ENCODE results near the gene COLEC11.
A peak's percentile ranks its signal among the peaks of the same experiment; 100 is the strongest.
"Not testable (repeated sequence)": the region's sequence is repeated elsewhere in the genome, so short reads cannot be mapped to it uniquely, and the experiment has no call there.

Gene COLEC11

GRCh38 chr2:3594493-3595281, at the start of gene COLEC11:
TSS of gene COLEC11 (plus strand) at chr2:3595112. CDS start at chr2:3604341, 9,229 bp downstream.
- DNase-seq: peak; percentile 64

- no peak for DNase-seq
Measured at GRCh38 chr2:3545788-3546478, 49.0 kb upstream of the COLEC11 start.

GRCh38 chr2:3547915-3548314, 47.0 kb upstream of the COLEC11 start:
- DNase-seq: no peak

GRCh38 chr2:3553946-3554345, 41.0 kb upstream of the COLEC11 start:
- DNase-seq: no peak

GRCh38 chr2:3557639-3558204, 37.2 kb upstream of the COLEC11 start:
- no peak for DNase-seq

GRCh38 chr2:3558205-3559014, 36.5 kb upstream of the COLEC11 start, which contains the start of gene RNASEH1:
TSS of gene RNASEH1 (minus strand) at chr2:3558333. CDS start at chr2:3558260, 73 bp downstream.
- DNase-seq: peak; percentile 98

- no peak for DNase-seq
Measured at GRCh38 chr2:3563521-3563976, 31.4 kb upstream of the COLEC11 start.

GRCh38 chr2:3565117-3565516, 29.8 kb upstream of the COLEC11 start:
- no peak for DNase-seq

- DNase-seq: no peak
Measured at GRCh38 chr2:3566806-3567205, 28.1 kb upstream of the COLEC11 start.

GRCh38 chr2:3569656-3570055, 25.3 kb upstream of the COLEC11 start:
- DNase-seq: not testable (repeated sequence)

GRCh38 chr2:3571284-3571683, 23.6 kb upstream of the COLEC11 start:
- no peak for DNase-seq

GRCh38 chr2:3572620-3573019, 22.3 kb upstream of the COLEC11 start:
- DNase-seq: no peak

GRCh38 chr2:3574155-3574554, 20.8 kb upstream of the COLEC11 start:
- no peak for DNase-seq

GRCh38 chr2:3575534-3576262, 19.2 kb upstream of the COLEC11 start:
- peak; percentile 64 for DNase-seq

GRCh38 chr2:3576263-3576630, 18.7 kb upstream of the COLEC11 start:
- DNase-seq: not testable (repeated sequence)

GRCh38 chr2:3578987-3579386, 15.9 kb upstream of the COLEC11 start:
- no peak for DNase-seq

GRCh38 chr2:3580449-3580848, 14.5 kb upstream of the COLEC11 start:
- DNase-seq: no peak

GRCh38 chr2:3581367-3582262, 13.3 kb upstream of the COLEC11 start:
- DNase-seq: no peak

- no peak for DNase-seq
Measured at GRCh38 chr2:3584076-3584475, 10.8 kb upstream of the COLEC11 start.

GRCh38 chr2:3584608-3585260, 10.2 kb upstream of the COLEC11 start:
- no peak for DNase-seq
